HepG2 (cell line): ENCODE data around the gene PARP6. TPM values are rescaled to one million over a fixed set of nuclear protein-coding genes. Genes with fewer than 3 reads are reported as not detected.

Source experiments
- ATAC-seq: fragments of 200-7000 bp; cut with Tn5 transposase; 3 replicates; pipeline ENCODE4 v1.9.1; 2020; ENCODE audit warnings: mild to moderate bottlenecking, moderate library complexity
- BruUV-seq: library from RNA; stranded (reverse); fragments of 400-500 nt; replicated peaks from 2 replicates; lab custom pipeline; 2021; lab: Mats Ljungman, UMichigan
- CTCF ChIA-PET: fragments of 300-600 bp; formaldehyde crosslinking; extraction: SDS; loops from one replicate; lab custom pipeline; 2021; ENCODE audit warnings: low total read pairs, inconsistent platforms, low intra/inter-chr PET ratio; lab: Yijun Ruan, JAX
- POLR2A ChIA-PET: fragments of 350-600 bp; sonication (Branson Sonifier 250); formaldehyde crosslinking; loops from one replicate; lab custom pipeline; 2020; ENCODE audit warnings: antibody characterized with exemption, inconsistent platforms; lab: Yijun Ruan, JAX
- DNase-seq: peaks from one replicate; pipeline ENCODE4 v3.0.0-alpha.2; 2015; ENCODE audit warnings: low spot score
- FAIRE-seq: peaks from 3 replicates; lab custom pipeline; 2011; peaks lifted over from hg19 to GRCh38; lab: Jason Lieb, UNC
- H2AFZ ChIP-seq: one replicate; pipeline ENCODE4 v1.6.1; 2011; ENCODE audit warnings: low read length, inconsistent platforms
- H3K27ac ChIP-seq: fragments of 300-600 bp; 3 replicates; pipeline ENCODE4 v1.8.0; 2011; ENCODE audit warnings: mixed run types, mild to moderate bottlenecking, mixed read lengths, low read length, inconsistent platforms; ENCODE audit not compliant: insufficient read depth; ENCODE audit errors: extremely low read length
- H3K27me3 ChIP-seq, 2 experiments: fragments of 200-600 bp in 1 of 2; 2 replicates in 1 of 2; 3 replicates in 1 of 2; pipeline versions ENCODE4 v1.6.0 to v1.8.0; 2011; ENCODE audit warnings: low read length in 2 of 2, mild to moderate bottlenecking in 2 of 2, moderate library complexity in 2 of 2, inconsistent platforms in 1 of 2; ENCODE audit not compliant: insufficient read depth in 2 of 2, control insufficient read depth in 1 of 2
- H3K36me3 ChIP-seq, 2 experiments: fragments of 200-600 bp in 1 of 2; replicated peaks in 1 of 2; 2 replicates in 1 of 2; 3 replicates in 1 of 2; pipeline versions ENCODE4 v1.5.1 to v1.8.0; 2011; ENCODE audit warnings: low read length in 2 of 2, inconsistent platforms in 1 of 2; ENCODE audit not compliant: insufficient read depth in 2 of 2, control insufficient read depth in 1 of 2
- H3K4me1 ChIP-seq: 2 replicates; pipeline ENCODE4 v1.5.1; 2012; ENCODE audit warnings: low read length, inconsistent platforms; ENCODE audit not compliant: insufficient read depth
- H3K4me2 ChIP-seq: 2 replicates; pipeline ENCODE4 v1.6.0; 2011; ENCODE audit warnings: low read depth, low read length, inconsistent platforms
- H3K4me3 ChIP-seq, 3 experiments: fragments of 200-600 bp in 1 of 3; sonication (generic), shearing (Covaris generic) in 1 of 3; replicated peaks in 1 of 3; 2 replicates each; pipeline ENCODE4 v1.5.1; 2011 to 2016; ENCODE audit warnings: low read length in 3 of 3, inconsistent platforms in 2 of 3, low read depth in 2 of 3, mild to moderate bottlenecking in 2 of 3, control low read depth in 1 of 3, mixed read lengths in 1 of 3; ENCODE audit not compliant: insufficient read depth in 1 of 3
- H3K79me2 ChIP-seq: one replicate; pipeline ENCODE4 v1.6.1; 2011; ENCODE audit warnings: low read length, inconsistent platforms; ENCODE audit not compliant: insufficient read depth
- H3K9ac ChIP-seq: 2 replicates; pipeline ENCODE4 v1.6.0; 2011; ENCODE audit warnings: mild to moderate bottlenecking, low read depth, low read length, inconsistent platforms; ENCODE audit not compliant: insufficient read depth
- H3K9me3 ChIP-seq: 2 replicates; pipeline ENCODE4 v1.5.1; 2012; ENCODE audit warnings: mild to moderate bottlenecking, low read length
- H4K20me1 ChIP-seq: 2 replicates; pipeline ENCODE4 v1.6.0; 2011; ENCODE audit warnings: inconsistent platforms, mild to moderate bottlenecking, low read length, moderate library complexity; ENCODE audit not compliant: insufficient read depth
- AGO1 ChIP-seq: fragments of 200-400 bp; formaldehyde crosslinking; IDR thresholded peaks from 2 replicates; pipeline ENCODE4 v1.6.1; 2017; ENCODE audit warnings: mild to moderate bottlenecking, low read depth, low read length, moderate library complexity; ENCODE audit not compliant: poor library complexity, severe bottlenecking
- AGO2 ChIP-seq: fragments of 200-400 bp; formaldehyde crosslinking; optimal IDR thresholded peaks from 2 replicates; pipeline ENCODE3; 2017; ENCODE audit warnings: mild to moderate bottlenecking, low read depth, low read length, moderate library complexity
- FIP1L1 ChIP-seq: fragments of 200-400 bp; formaldehyde crosslinking; IDR thresholded peaks from 2 replicates; pipeline ENCODE4 v1.6.1; 2018; ENCODE audit warnings: low read depth, mild to moderate bottlenecking, low read length, moderate library complexity, borderline replicate concordance; ENCODE audit not compliant: insufficient read depth
- KLF15 ChIP-seq: sonication (generic); formaldehyde crosslinking; IDR thresholded peaks from 2 replicates; pipeline ENCODE4 v1.8.1; 2023; ENCODE audit warnings: borderline replicate concordance, mild to moderate bottlenecking, inconsistent platforms, missing genetic modification reagents, mixed read lengths
- MBNL3 ChIP-seq: fragments of 250-450 bp; sonication (Bioruptor Pico); conservative IDR thresholded peaks from 2 replicates; pipeline ENCODE4 v1.8.0; 2022; ENCODE audit warnings: mild to moderate bottlenecking, inconsistent platforms
- MTF2 ChIP-seq: sonication (generic); formaldehyde crosslinking; IDR thresholded peaks from 2 replicates; pipeline ENCODE4 v1.5.0; 2020; ENCODE audit warnings: missing genetic modification reagents, borderline replicate concordance
- NFYB ChIP-seq: sonication (generic); formaldehyde crosslinking; IDR thresholded peaks from 2 replicates; pipeline ENCODE4 v1.4.0; 2020; ENCODE audit warnings: missing genetic modification reagents
- PRDM4 ChIP-seq: sonication (generic); formaldehyde crosslinking; IDR thresholded peaks from 2 replicates; pipeline ENCODE4 v1.9.0; 2021; ENCODE audit warnings: missing genetic modification reagents, borderline replicate concordance
- RBM22 ChIP-seq: fragments of 200-400 bp; formaldehyde crosslinking; optimal IDR thresholded peaks from 2 replicates; pipeline ENCODE3; 2017; ENCODE audit warnings: mild to moderate bottlenecking, low read length, moderate library complexity
- SIN3B ChIP-seq: fragments of 150-350 bp; IDR thresholded peaks from 2 replicates; pipeline ENCODE4 v1.6.1; 2014; ENCODE audit warnings: low read length
- SMAD9 ChIP-seq: sonication (generic); formaldehyde crosslinking; IDR thresholded peaks from 2 replicates; pipeline ENCODE4 v1.5.1; 2020; ENCODE audit warnings: mild to moderate bottlenecking, missing genetic modification reagents
- SP2 ChIP-seq: sonication (generic); formaldehyde crosslinking; IDR thresholded peaks from 2 replicates; pipeline ENCODE4 v1.5.1; 2020; ENCODE audit warnings: mild to moderate bottlenecking, missing genetic modification reagents
- SRSF1 ChIP-seq: fragments of 200-400 bp; formaldehyde crosslinking; optimal IDR thresholded peaks from 2 replicates; pipeline ENCODE3; 2017; ENCODE audit warnings: mild to moderate bottlenecking, low read depth, low read length, moderate library complexity
- SSRP1 ChIP-seq: IDR thresholded peaks from 2 replicates; pipeline ENCODE4 v1.6.1; 2016; ENCODE audit warnings: control low read depth
- ZNF124 ChIP-seq: sonication (generic); formaldehyde crosslinking; IDR thresholded peaks from 2 replicates; pipeline ENCODE4 v1.4.0; 2020; ENCODE audit warnings: missing genetic modification reagents
- ZNF562 ChIP-seq: sonication (generic); formaldehyde crosslinking; IDR thresholded peaks from 2 replicates; pipeline ENCODE4 v1.8.0; 2022; ENCODE audit warnings: missing genetic modification reagents, borderline replicate concordance
- WGBS: methylation state at CpG from one replicate; pipeline ENCODE4 v1.1.6; 2017; ENCODE audit warnings: low lambda C conversion rate; 5-methylcytosine and 5-hydroxymethylcytosine counted together
- in situ Hi-C: cut with HindIII; loops from 2 replicates; pipeline ENCODE4 v1.10.0; 2017; ENCODE audit warnings: low pct_unique_long_range_greater_than_20kb; ENCODE audit not compliant: extremely low pct_ligation_motif_present
- intact Hi-C: fragments of 100-400 bp; cut with micrococcal nuclease; formaldehyde crosslinking; loops from one replicate; pipeline ENCODE4 v1.10.0; 2022; ENCODE audit not compliant: unreplicated experiment
- polyA plus RNA-seq, 8 experiments: library from polyadenylated mRNA; depleted of rRNA in 3 of 8; stranded (reverse) in 7 of 8; unstranded in 1 of 8; fragments of >200 nt; fragmentation: Illumina TruSeq in 4 of 8; extraction: Trizol in 4 of 8; gene quantifications; 2 replicates each; pipeline versions ENCODE4 v1.2.1 to v1.2.3, GENCODE V29; 2011 to 2016; ENCODE audit warnings: low read depth in 4 of 8, missing spikeins in 1 of 8, mixed read lengths in 1 of 8; ENCODE audit not compliant: insufficient read depth in 1 of 8
- total RNA-seq, 5 experiments: library from RNA; depleted of rRNA; stranded (reverse); fragments of >200 nt; fragmentation: Illumina TruSeq; extraction: Trizol; gene quantifications; 2 replicates each; pipeline ENCODE4 v1.2.3, GENCODE V29; 2016; ENCODE audit warnings: low read depth in 1 of 5

PARP6 gene
- total and polyA plus RNA-seq, 2 of the 13 experiments (the other 11 are each of a cell fraction or from before 2014, with no cell fraction given): 0.22 to 0.87 TPM

GRCh38 chr15:72198356-72199204, 73.8 kb downstream of the PARP6 start (continued):
- TF ChIP-seq PRDM4 (CRISPR knock-in tag) (no peak), SMAD9 (CRISPR knock-in tag) (no peak)
- TF ChIP-seq, all 625 proteins: peak for 27

DNA sequence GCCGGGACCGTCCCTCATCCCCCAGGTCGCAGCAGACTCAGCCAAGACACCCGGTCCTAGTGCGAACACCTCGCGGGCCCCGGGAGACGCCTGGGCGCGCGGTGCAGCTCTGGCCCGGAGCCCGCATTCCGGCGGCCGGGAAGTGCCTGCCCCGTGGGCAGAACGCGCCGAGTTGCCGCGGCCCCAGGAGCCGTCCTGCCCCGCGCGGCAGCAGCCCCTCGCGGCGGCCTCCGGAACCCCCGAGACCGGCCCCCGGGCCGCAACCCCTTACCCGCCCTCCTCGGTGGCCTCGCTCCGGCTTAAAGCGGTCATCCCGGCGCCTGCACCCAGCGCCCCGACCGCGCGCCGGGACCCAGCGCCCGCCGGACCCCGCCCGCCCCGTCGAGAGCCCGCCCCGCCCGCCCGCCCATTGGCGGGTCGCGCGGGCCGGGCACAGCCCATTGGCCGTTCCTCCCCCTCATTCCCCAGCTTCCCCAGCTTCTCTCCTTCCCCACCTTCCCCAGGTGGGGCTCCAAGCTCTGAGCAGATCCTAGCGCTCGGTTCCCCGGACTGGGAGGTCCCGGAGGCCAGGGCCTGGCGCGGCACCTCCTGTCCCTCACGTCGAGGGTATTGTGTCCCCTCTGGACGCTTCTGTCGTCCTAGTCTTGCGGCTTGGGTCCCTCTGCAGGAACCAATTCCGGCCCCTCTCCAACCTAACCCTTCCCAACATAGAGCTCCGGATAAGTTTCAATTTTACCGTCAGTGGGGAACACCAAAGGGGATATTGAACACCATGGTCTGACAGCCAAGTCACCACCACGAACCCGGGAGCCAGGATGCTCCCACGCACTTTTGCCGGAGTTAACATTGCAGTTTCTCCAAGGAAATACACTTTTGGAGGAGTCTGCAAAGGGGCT, 74.6 kb downstream of the PARP6 start, which contains the start of gene GRAMD2A:
GRAMD2A (minus strand) TSS at position 328 of the 896 bp plus-strand sequence.
- peak within 1 kb of the TSS; percentile 8 to 61 (median 11); a peak in 3 of 6 replicates for H3K4me3 ChIP-seq
- WGBS: 48% methylated on average over 29 of the region's 83 CpGs
- BruUV-seq: no TSS peak
- no peak within 1 kb of the TSS for H3K27ac ChIP-seq
- ChIA-PET POLR2A (interaction anchor here (1.8 kb wide), 1 partner anchor 33 kb away, joined by 9 read pairs; the partner anchor contains the start of gene PKM), CTCF (no interaction called here)
- H4K20me1 ChIP-seq: peaks cover 47% of the 10 kb centered on the region
- peak; percentile 66 for ATAC-seq
- peaks cover 6 to 11% of the 10 kb centered on the region in 2 experiments; a peak in 3 of 5 replicates for H3K27me3 ChIP-seq
- FAIRE-seq: no peak
- H3K4me2 ChIP-seq: peak within 1 kb of the TSS; percentile 55
- H2AFZ ChIP-seq: no peak within 1 kb of the TSS
- H3K9me3 ChIP-seq: no peaks in the 10 kb centered on the region
- in situ Hi-C loops: no loop called here
- intact Hi-C loops: loop anchor here (2.0 kb wide), 1 partner anchor 33 kb away; the partner anchor contains the start of gene PKM
- H3K9ac ChIP-seq: no peak within 1 kb of the TSS
- peaks cover 26% of the 10 kb centered on the region for H3K4me1 ChIP-seq
- H3K79me2 ChIP-seq: no peaks in the 10 kb centered on the region
- H3K36me3 ChIP-seq: peaks cover 23 to 41% of the 10 kb centered on the region in 2 experiments
- DNase-seq: no peak
- TF ChIP-seq MBNL3 (no peak), SP2 (peak; percentile 40; the same call in 1 of the 2 replicates), FIP1L1 (0 out of 2 replicates have a peak, but pooled peaks have one; percentile 48), NFYB (CRISPR knock-in tag) (peak; percentile 40; the same call in 1 of the 2 replicates), SRSF1 (peak; percentile 62), ZNF562 (CRISPR knock-in tag) (no peak), KLF15 (CRISPR knock-in tag) (no peak), SSRP1 (CRISPR knock-in tag) (peak; percentile 18; the same call in 1 of the 2 replicates), AGO2 (peak; percentile 84), ZNF124 (CRISPR knock-in tag) (0 out of 2 replicates have a peak, but pooled peaks have one; percentile 15), AGO1 (peak; percentile 98), SIN3B (no peak), RBM22 (peak; percentile 91), MTF2 (CRISPR knock-in tag) (peak; percentile 28; the same call in 1 of the 2 replicates)
